ENCODE measurements around the gene RAB11B. TPM values are rescaled to one million over a fixed set of nuclear protein-coding genes. Genes with fewer than 3 reads are reported as not detected.

Gene RAB11B
- total RNA-seq, 2 donors from 2014 or later: 68.8 to 69.2 TPM

Other genes with a start within 250 kb of the RAB11B start
- gene FBN3, start 240.8 kb upstream of the RAB11B start, total RNA-seq: not detected
- gene CERS4, start 181.0 kb upstream of the RAB11B start, total RNA-seq: 10 to 100 TPM; 23.2 to 29.5 TPM
- 10 to 100 TPM; 32.0 to 38.9 TPM for gene CD320, start 82.0 kb upstream of the RAB11B start, total RNA-seq
- gene NDUFA7, start 69.0 kb upstream of the RAB11B start, total RNA-seq: 10 to 100 TPM; 59.4 to 62.5 TPM
- 1,000 to 10,000 TPM; 2,463 to 2,605 TPM for gene RPS28, start 68.9 kb upstream of the RAB11B start, total RNA-seq
- gene KANK3, start 47.1 kb upstream of the RAB11B start, total RNA-seq: 1 to 10 TPM in 1 of 2 donors, under 1 TPM in 1; 0.99 to 1.6 TPM
- gene ANGPTL4, start 26.2 kb upstream of the RAB11B start, total RNA-seq: 1 to 10 TPM in 1 of 2 donors, under 1 TPM in 1; 0.89 to 5.0 TPM
- gene MARCHF2, start 22.9 kb downstream of the RAB11B start, total RNA-seq: 10 to 100 TPM; 12.1 to 13.0 TPM
- 100 to 1,000 TPM; 168 to 183 TPM for gene HNRNPM, start 54.6 kb downstream of the RAB11B start, total RNA-seq
- 1 to 10 TPM; 1.3 to 1.9 TPM for gene PRAM1, start 112.3 kb downstream of the RAB11B start, total RNA-seq
- gene ZNF414, start 123.8 kb downstream of the RAB11B start, total RNA-seq: 10 to 100 TPM; 25.7 to 29.9 TPM
- 10 to 100 TPM; 23.3 to 54.1 TPM for gene MYO1F, start 187.1 kb downstream of the RAB11B start, total RNA-seq
- gene ADAMTS10, start 220.4 kb downstream of the RAB11B start, total RNA-seq: 1 to 10 TPM; 7.3 to 9.6 TPM
- not detected for gene NFILZ, start 240.3 kb downstream of the RAB11B start, total RNA-seq